ENCODE results near the gene KIRREL3.
A peak's percentile ranks its signal among the peaks of the same experiment; 100 is the strongest.

The KIRREL3 gene

DNA sequence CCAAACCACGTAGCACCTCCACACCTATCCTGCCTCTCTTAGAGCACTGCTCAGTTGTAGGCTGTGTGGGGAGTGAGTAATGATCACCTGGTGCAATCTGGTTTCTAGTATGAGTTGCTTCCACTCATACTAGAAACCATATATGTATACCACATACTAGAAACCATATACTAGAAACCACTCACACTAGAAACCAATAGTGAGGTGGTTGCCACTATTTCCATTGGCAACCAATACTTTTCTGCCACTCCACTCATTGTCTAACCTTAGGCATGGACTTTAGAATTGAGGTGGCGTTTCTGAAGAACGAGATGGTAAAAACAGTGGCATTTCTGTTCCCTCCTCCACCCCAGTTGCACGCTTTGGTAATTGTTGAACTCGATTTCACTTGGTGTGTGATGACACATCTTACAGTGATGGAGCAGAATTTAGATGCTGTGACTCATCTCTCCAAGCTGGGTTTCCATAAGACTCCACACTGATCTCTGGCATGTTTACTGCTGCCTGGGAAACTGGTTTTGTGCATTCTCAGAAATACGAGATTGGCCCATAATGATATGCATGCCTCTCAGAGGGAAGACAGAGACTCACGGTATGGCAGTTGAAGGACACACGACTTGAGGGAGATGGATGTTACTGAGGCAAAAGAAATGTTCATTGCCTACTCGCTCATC is 82.9 kb downstream of the KIRREL3 start:
- DNase-seq = peak in 2 of 51 donors; percentile 44 to 59

DNA sequence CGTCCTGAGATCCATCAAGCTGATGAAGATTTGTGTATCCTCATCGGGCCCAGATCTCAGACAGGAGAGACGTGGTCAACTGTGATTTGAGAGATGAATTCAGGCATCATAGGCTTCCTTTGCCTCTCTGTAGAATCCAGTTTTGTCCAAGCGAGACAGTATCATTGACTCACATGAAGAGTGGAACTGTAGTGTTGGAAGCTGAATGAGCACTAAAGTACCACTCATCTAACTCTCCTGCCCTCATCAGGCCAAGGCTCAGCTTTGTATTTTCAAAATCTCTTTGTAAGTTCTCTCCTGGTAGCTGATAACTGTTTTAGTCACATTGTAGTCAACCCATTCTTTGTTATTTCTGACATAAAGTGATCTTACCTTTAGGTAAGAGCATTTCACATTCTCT is 85.1 kb downstream of the KIRREL3 start:
- no peak for DNase-seq

- DNase-seq = no peak
Measured at GRCh38 chr11:126914941-126915340, 85.6 kb downstream of the KIRREL3 start.

DNA sequence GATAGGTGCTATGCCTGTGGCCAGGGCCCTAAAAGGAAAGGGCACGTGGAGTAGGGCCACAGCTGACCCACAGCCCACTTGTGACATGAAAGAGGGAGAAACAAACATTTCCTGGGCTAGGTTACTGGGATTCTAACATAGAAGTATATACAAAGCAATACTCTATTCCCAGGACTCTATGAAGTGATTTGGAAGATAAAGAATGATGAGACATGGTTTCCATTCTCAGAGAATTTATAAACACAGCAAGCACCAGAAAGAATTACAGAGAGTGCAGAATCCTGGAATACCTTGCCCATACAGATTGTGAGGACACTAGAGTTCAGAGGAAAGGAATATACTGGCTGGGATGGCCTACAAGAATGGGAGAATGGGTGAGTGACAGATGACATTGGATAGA is 86.4 kb downstream of the KIRREL3 start:
- DNase-seq = no peak

- no peak for DNase-seq
Measured at GRCh38 chr11:126904520-126904919, 96.0 kb downstream of the KIRREL3 start.

- no peak for DNase-seq
Measured at GRCh38 chr11:126901783-126902182, 98.8 kb downstream of the KIRREL3 start.

GRCh38 chr11:126899961-126900748 is 100.4 kb downstream of the KIRREL3 start:
- no peak for DNase-seq

- no peak for DNase-seq
Measured at GRCh38 chr11:126898802-126899201, 101.8 kb downstream of the KIRREL3 start.

DNA sequence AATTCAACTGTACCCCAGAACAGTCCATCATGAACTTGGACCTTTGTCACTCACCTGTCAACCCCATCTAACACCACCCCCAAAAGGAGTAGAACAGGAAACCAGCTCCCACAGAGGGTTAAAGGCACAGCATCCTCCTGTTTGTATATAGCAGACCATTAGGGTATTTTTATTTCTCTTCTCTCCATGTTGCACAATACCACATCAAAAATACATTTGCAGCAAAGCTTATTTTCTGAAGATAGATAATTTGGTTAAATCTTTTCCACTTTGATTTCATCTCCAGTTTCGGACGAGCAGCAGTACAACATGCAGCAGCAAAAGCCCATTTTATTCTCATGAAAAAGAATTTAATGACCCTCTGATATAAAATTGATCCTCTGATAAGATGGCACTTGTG is 103.1 kb downstream of the KIRREL3 start:
- DNase-seq = no peak

GRCh38 chr11:126896025-126896424 is 104.5 kb downstream of the KIRREL3 start:
- DNase-seq = no peak

GRCh38 chr11:126893796-126894195 is 106.8 kb downstream of the KIRREL3 start:
- no peak for DNase-seq

DNA sequence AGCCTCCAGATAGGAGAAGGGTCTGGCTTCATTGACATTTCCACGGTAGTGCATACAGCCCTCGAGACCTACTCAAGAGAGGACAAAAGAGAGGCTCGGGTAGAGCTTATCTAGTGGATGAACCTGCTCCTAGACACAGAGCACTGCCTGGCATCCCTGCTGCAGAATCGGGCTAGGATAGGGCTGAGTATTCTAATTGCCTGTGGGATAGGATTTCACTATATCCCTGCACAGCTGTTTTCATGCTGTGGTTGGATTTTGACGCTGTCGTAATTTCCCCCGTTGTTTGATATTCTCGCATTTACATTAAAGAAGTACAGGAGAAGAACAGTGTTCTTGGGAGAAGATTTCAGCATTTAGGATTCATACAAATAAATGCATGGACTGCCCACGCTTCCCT is 107.8 kb downstream of the KIRREL3 start:
- DNase-seq = peak in 1 of 51 donors; percentile 16

- DNase-seq = peak in 2 of 51 donors; percentile 10 to 32
Measured at GRCh38 chr11:126891556-126892217, 108.9 kb downstream of the KIRREL3 start.

DNA sequence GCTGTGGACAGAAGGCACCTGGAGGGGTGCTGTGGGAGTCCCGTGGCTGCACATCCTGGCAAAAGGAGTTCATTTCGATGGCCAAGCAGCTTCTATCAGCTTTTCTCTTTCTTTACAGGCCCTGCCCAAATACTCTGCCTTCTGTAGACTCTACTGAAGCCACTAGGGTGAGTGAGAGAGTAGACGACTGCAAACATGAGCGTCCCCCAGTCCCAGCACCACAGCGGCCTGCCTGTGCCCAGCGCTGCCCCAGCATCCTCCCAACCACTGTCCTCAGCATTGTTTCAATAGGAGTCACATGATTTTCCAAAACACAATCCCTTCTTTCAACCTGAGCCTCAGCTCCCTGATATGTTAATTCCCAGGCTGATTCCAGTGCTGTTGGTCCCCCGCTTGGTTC is 110.0 kb downstream of the KIRREL3 start:
- DNase-seq = peak in 33 of 51 donors; percentile 3 to 84 (median 53)

- DNase-seq = no peak
Measured at GRCh38 chr11:126888115-126888712, 112.4 kb downstream of the KIRREL3 start.

DNA sequence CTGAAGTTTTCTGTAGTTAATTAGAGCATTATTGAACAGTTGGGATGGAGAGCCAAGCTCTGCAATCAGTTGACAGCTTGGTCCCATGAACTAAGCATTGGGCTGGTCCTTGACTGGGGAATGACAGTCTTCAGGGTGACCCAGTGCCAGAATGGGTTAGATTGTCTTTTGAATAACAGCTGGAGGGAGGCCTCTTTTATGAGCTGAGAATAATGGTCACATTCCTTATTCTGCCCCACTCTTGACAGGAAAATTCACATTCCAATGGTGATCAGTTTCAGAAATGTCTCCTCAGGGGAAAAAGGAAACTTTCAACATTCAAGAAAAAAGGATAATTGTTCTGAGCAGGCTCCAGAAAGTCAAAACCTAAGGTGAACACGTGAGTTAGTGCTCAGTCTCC is 113.9 kb downstream of the KIRREL3 start:
- DNase-seq = no peak

DNA sequence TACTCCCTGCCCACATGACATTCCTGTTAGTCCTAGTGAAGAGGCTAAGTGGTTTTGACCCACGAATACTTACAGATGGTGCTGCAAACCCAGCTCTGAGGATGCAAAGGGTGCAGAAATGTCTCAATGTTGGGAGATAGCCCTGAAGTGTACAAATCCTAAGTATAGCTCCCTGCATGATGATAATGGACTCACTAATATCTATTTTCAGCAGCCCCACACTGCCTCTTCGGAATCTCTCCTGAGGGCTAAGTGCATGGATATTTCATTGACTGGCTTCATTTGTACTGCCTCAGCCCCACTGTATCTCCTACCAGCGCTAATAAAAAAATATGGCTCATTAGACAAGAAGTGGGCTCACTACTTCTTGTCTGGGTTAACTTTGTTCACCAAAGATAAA is 114.5 kb downstream of the KIRREL3 start:
- no peak for DNase-seq

GRCh38 chr11:126884594-126884993 is 116.0 kb downstream of the KIRREL3 start:
- DNase-seq = no peak

DNA sequence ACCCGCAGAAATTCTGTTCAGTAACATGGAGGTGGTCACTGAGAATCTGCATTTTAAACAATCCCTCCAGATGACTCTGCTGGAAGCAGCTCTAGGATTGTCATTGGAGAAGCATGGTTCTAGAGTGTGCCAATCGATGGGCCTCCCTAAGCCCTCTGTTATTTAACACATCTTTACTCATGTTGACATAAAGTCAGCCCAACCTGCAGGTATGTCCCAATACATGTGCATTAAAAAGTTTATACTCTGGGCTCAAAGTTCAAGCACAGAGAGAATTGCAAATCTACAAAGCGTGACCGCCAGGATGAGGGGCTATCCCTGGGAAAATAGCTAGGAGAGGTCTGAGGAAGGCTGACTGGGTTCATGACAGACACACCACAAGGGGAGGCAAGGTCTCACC is 116.4 kb downstream of the KIRREL3 start:
- DNase-seq = no peak

GRCh38 chr11:126880872-126881271 is 119.7 kb downstream of the KIRREL3 start:
- DNase-seq = no peak

DNA sequence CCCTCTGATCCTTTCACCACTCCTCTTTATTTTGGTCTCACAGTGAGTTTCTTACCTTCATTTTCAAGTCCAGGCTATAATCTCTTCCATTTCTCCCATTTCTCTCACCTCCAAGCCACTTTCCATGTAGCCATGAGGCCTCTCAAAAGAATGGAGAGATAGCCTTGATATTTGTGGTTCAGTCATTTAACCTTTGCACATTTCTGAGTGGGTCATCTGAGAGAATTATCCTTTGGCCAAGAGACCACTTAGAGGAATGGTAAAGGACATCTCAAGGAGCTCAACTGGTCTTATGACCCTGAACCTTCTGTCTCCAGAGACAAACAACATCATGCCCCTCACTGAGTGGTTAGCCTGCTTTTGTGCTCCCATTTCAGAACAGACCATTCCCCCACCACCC is 121.1 kb downstream of the KIRREL3 start:
- DNase-seq = no peak

DNA sequence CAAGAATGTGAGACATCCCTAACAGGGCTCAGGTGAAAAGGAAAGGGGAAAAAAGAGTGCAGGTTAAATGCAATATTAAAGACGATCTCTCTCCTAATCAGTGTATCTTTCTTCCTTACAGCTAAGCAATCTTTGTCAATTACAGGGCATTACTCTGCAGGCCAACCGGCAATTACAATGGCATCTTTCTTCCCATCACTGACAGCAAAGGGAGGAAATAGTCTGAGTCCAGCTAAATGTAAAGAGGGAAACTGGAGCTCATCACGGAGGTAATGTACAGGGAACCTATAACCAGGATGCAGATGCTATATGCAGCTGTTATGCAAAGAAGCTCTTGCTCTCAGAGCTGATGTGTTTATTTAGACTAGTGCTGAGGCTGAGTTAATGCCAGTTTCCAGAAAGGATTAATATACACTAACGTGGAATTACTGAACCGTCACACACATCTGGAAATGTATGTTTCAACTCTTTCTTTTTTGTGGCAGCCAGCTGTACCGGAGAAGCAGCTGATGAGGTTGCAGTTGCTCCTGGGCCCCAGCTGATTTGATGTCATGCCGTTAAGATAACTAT is 121.6 kb downstream of the KIRREL3 start:
- DNase-seq = peak in 1 of 51 donors; percentile 24
